Measurements from ENCODE around the gene NAA80.
"Not testable (repeated sequence)": the region's sequence is repeated elsewhere in the genome, so short reads cannot be mapped to it uniquely, and the experiment has no call there.

Gene NAA80

GRCh38 chr3:50318163-50318562 is 19.0 kb upstream of the NAA80 start:
- Histone ChIP-seq H3K36me3 (ENCODE audit: control insufficient read depth, insufficient read depth, low read length) (no peaks in the 10 kb centered on the region), H3K9me3 (ENCODE audit: control insufficient read depth, low read length) (no peaks in the 10 kb centered on the region), H3K4me2 (ENCODE audit: low read length) (no peak overlapping the region), H2AFZ (no peak overlapping the region), H3K27me3 (ENCODE audit: control insufficient read depth, insufficient read depth, low read length) (no peaks in the 10 kb centered on the region), H3K4me3 (ENCODE audit: low read depth, low read length) (no peak overlapping the region), H3K27ac (no peak overlapping the region), H3K9ac (no peak overlapping the region), H3K4me1 (peaks cover 33% of the 10 kb centered on the region), H3K79me2 (peaks cover 7% of the 10 kb centered on the region)
- no peak for TF ChIP-seq CTCF (IDR thresholded peaks at IDR 0.05)

- H3K4me1 ChIP-seq: peaks cover 33% of the 10 kb centered on the region
- H3K36me3 ChIP-seq (ENCODE audit: control insufficient read depth, insufficient read depth, low read length): no peaks in the 10 kb centered on the region
- no peak overlapping the region for H3K4me2 ChIP-seq (ENCODE audit: low read length)
- no peak overlapping the region for H3K4me3 ChIP-seq (ENCODE audit: low read depth, low read length)
- H3K79me2 ChIP-seq: peaks cover 7% of the 10 kb centered on the region
- H2AFZ ChIP-seq: no peak overlapping the region
- H3K9ac ChIP-seq: no peak overlapping the region
- TF ChIP-seq CTCF (IDR thresholded peaks at IDR 0.05): no peak
- peak overlapping the region; percentile 51 for H3K27ac ChIP-seq
- no peaks in the 10 kb centered on the region for H3K9me3 ChIP-seq (ENCODE audit: control insufficient read depth, low read length)
- no peaks in the 10 kb centered on the region for H3K27me3 ChIP-seq (ENCODE audit: control insufficient read depth, insufficient read depth, low read length)
Measured at GRCh38 chr3:50317300-50317699, 18.1 kb upstream of the NAA80 start.

- Histone ChIP-seq H3K4me2 (ENCODE audit: low read length) (no peak overlapping the region), H3K9ac (no peak overlapping the region), H3K4me3 (ENCODE audit: low read depth, low read length) (no peak overlapping the region), H3K9me3 (ENCODE audit: control insufficient read depth, low read length) (no peaks in the 10 kb centered on the region), H3K27ac (peak overlapping the region; percentile 51), H3K36me3 (ENCODE audit: control insufficient read depth, insufficient read depth, low read length) (no peaks in the 10 kb centered on the region), H3K79me2 (peaks cover 7% of the 10 kb centered on the region), H3K4me1 (peaks cover 28% of the 10 kb centered on the region), H3K27me3 (ENCODE audit: control insufficient read depth, insufficient read depth, low read length) (no peaks in the 10 kb centered on the region), H2AFZ (no peak overlapping the region)
- no peak for TF ChIP-seq CTCF (IDR thresholded peaks at IDR 0.05)
Measured at GRCh38 chr3:50316657-50317242, 17.5 kb upstream of the NAA80 start.

GRCh38 chr3:50314816-50315215 is 15.6 kb upstream of the NAA80 start:
- Histone ChIP-seq H3K27me3 (ENCODE audit: control insufficient read depth, insufficient read depth, low read length) (no peaks in the 10 kb centered on the region), H3K79me2 (peaks cover 7% of the 10 kb centered on the region), H3K4me2 (ENCODE audit: low read length) (no peak overlapping the region), H2AFZ (no peak overlapping the region), H3K9ac (no peak overlapping the region), H3K27ac (no peak overlapping the region), H3K4me3 (ENCODE audit: low read depth, low read length) (no peak overlapping the region), H3K4me1 (peaks cover 22% of the 10 kb centered on the region), H3K9me3 (ENCODE audit: control insufficient read depth, low read length) (no peaks in the 10 kb centered on the region), H3K36me3 (ENCODE audit: control insufficient read depth, insufficient read depth, low read length) (no peaks in the 10 kb centered on the region)
- no peak for TF ChIP-seq CTCF (IDR thresholded peaks at IDR 0.05)

- no peak for TF ChIP-seq CTCF (IDR thresholded peaks at IDR 0.05)
- Histone ChIP-seq H3K27me3 (ENCODE audit: control insufficient read depth, insufficient read depth, low read length) (no peaks in the 10 kb centered on the region), H3K79me2 (peaks cover 6% of the 10 kb centered on the region), H3K4me1 (peaks cover 20% of the 10 kb centered on the region), H3K9me3 (ENCODE audit: control insufficient read depth, low read length) (no peaks in the 10 kb centered on the region), H3K4me2 (ENCODE audit: low read length) (no peak overlapping the region), H3K9ac (no peak overlapping the region), H3K36me3 (ENCODE audit: control insufficient read depth, insufficient read depth, low read length) (no peaks in the 10 kb centered on the region), H2AFZ (no peak overlapping the region), H3K27ac (peak overlapping the region; percentile 37), H3K4me3 (ENCODE audit: low read depth, low read length) (no peak overlapping the region)
Measured at GRCh38 chr3:50314342-50314741, 15.1 kb upstream of the NAA80 start.

- not testable (repeated sequence) for H3K27me3 ChIP-seq (ENCODE audit: control insufficient read depth, insufficient read depth, low read length); H3K9me3 ChIP-seq (ENCODE audit: control insufficient read depth, low read length); H3K27ac ChIP-seq; H2AFZ ChIP-seq; H3K36me3 ChIP-seq (ENCODE audit: control insufficient read depth, insufficient read depth, low read length); H3K4me2 ChIP-seq (ENCODE audit: low read length); H3K9ac ChIP-seq; H3K4me3 ChIP-seq (ENCODE audit: low read depth, low read length); H3K79me2 ChIP-seq
- H3K4me1 ChIP-seq: peaks cover 14% of the 10 kb centered on the region
Measured at GRCh38 chr3:50312041-50312440, 12.8 kb upstream of the NAA80 start.

All from parathyroid adenoma (tissue), 2 donors.